HepG2 (cell line): ENCODE results near the gene SIKE1. TPM values are rescaled to one million over a fixed set of nuclear protein-coding genes. Genes with fewer than 3 reads are reported as not detected.

Experiments
- DR1 ChIP-seq: sonication (generic); formaldehyde crosslinking; IDR thresholded peaks from 2 replicates; pipeline ENCODE4 v1.8.0; 2021; ENCODE audit warnings: mild to moderate bottlenecking, missing genetic modification reagents, inconsistent platforms
- FOXA1 ChIP-seq, 2 experiments: fragments of 450-650 bp in 1 of 2; sonication (generic) in 1 of 2; formaldehyde crosslinking in 1 of 2; IDR thresholded peaks; 2 replicates each; pipeline versions ENCODE4 v1.4.0 to v1.6.1; 2016 to 2020; ENCODE audit warnings: missing genetic modification reagents in 1 of 2
- HNF4G ChIP-seq, 2 experiments: sonication (generic) in 1 of 2; formaldehyde crosslinking in 1 of 2; IDR thresholded peaks; 2 replicates each; pipeline versions ENCODE4 v1.4.0 to v1.6.1; 2011 to 2020; ENCODE audit warnings: borderline replicate concordance in 2 of 2, low read depth in 2 of 2, mild to moderate bottlenecking in 2 of 2, low read length in 1 of 2, missing genetic modification reagents in 1 of 2, moderate library complexity in 1 of 2
- HNRNPL ChIP-seq: fragments of 200-400 bp; formaldehyde crosslinking; IDR thresholded peaks from 2 replicates; pipeline ENCODE4 v1.6.1; 2017; ENCODE audit warnings: mild to moderate bottlenecking, low read depth, low read length
- KDM6A ChIP-seq: IDR thresholded peaks from 2 replicates; pipeline ENCODE4 v1.6.1; 2016; ENCODE audit warnings: low read depth
- MEIS1 ChIP-seq: sonication (generic); formaldehyde crosslinking; IDR thresholded peaks from 2 replicates; pipeline ENCODE4 v1.9.0; 2021; ENCODE audit warnings: mild to moderate bottlenecking, missing genetic modification reagents, moderate library complexity, borderline replicate concordance
- NCOA1 ChIP-seq: sonication (generic); formaldehyde crosslinking; IDR thresholded peaks from 2 replicates; pipeline ENCODE4 v1.9.0; 2021; ENCODE audit warnings: missing genetic modification reagents
- NFKB2 ChIP-seq: sonication (generic); formaldehyde crosslinking; IDR thresholded peaks from 2 replicates; pipeline ENCODE4 v1.4.0; 2020; ENCODE audit warnings: missing genetic modification reagents, borderline replicate concordance
- PHF21A ChIP-seq: sonication (generic); formaldehyde crosslinking; IDR thresholded peaks from 2 replicates; pipeline ENCODE4 v1.5.0; 2020; ENCODE audit warnings: mild to moderate bottlenecking, missing genetic modification reagents
- STAT5B ChIP-seq: sonication (generic); formaldehyde crosslinking; IDR thresholded peaks from 2 replicates; pipeline ENCODE4 v1.4.0; 2020; ENCODE audit warnings: missing genetic modification reagents
- TOE1 ChIP-seq: sonication (generic); formaldehyde crosslinking; IDR thresholded peaks from 2 replicates; pipeline ENCODE4 v1.4.0; 2020; ENCODE audit warnings: mild to moderate bottlenecking, missing genetic modification reagents
- ZBED4 ChIP-seq: sonication (generic); formaldehyde crosslinking; IDR thresholded peaks from 2 replicates; pipeline ENCODE4 v1.4.0; 2020; ENCODE audit warnings: missing genetic modification reagents, borderline replicate concordance
- ZC3H4 ChIP-seq: sonication (generic); formaldehyde crosslinking; IDR thresholded peaks from 2 replicates; pipeline ENCODE4 v1.4.0; 2020; ENCODE audit warnings: missing genetic modification reagents, borderline replicate concordance
- ZNF138 ChIP-seq: sonication (generic); formaldehyde crosslinking; IDR thresholded peaks from 2 replicates; pipeline ENCODE4 v1.5.0; 2020; ENCODE audit warnings: mild to moderate bottlenecking, low read depth, missing genetic modification reagents
- ZNF160 ChIP-seq: sonication (generic); formaldehyde crosslinking; IDR thresholded peaks from 2 replicates; pipeline ENCODE4 v1.8.0; 2022; ENCODE audit warnings: mild to moderate bottlenecking, inconsistent platforms, missing genetic modification reagents
- ZNF292 ChIP-seq: sonication (generic); formaldehyde crosslinking; IDR thresholded peaks from 2 replicates; pipeline ENCODE4 v1.8.1; 2022; ENCODE audit warnings: mild to moderate bottlenecking, low read depth, missing genetic modification reagents, borderline replicate concordance
- ZNF30 ChIP-seq: sonication (generic); formaldehyde crosslinking; IDR thresholded peaks from 2 replicates; pipeline ENCODE4 v1.5.0; 2020; ENCODE audit warnings: mild to moderate bottlenecking, missing genetic modification reagents
- ZNF556 ChIP-seq: sonication (generic); formaldehyde crosslinking; IDR thresholded peaks from 2 replicates; pipeline ENCODE4 v1.4.0; 2020; ENCODE audit warnings: mild to moderate bottlenecking, missing genetic modification reagents, borderline replicate concordance
- polyA plus RNA-seq, 8 experiments: library from polyadenylated mRNA; depleted of rRNA in 3 of 8; stranded (reverse) in 7 of 8; unstranded in 1 of 8; fragments of >200 nt; fragmentation: Illumina TruSeq in 4 of 8; extraction: Trizol in 4 of 8; gene quantifications; 2 replicates each; pipeline versions ENCODE4 v1.2.1 to v1.2.3, GENCODE V29; 2011 to 2016; ENCODE audit warnings: low read depth in 4 of 8, missing spikeins in 1 of 8, mixed read lengths in 1 of 8; ENCODE audit not compliant: insufficient read depth in 1 of 8
- total RNA-seq, 5 experiments: library from RNA; depleted of rRNA; stranded (reverse); fragments of >200 nt; fragmentation: Illumina TruSeq; extraction: Trizol; gene quantifications; 2 replicates each; pipeline ENCODE4 v1.2.3, GENCODE V29; 2016; ENCODE audit warnings: low read depth in 1 of 5
- TF ChIP-seq, protein P1 (sequence below): sonication (generic); formaldehyde crosslinking; IDR thresholded peaks from 2 replicates; pipeline ENCODE4 v1.8.0; 2022; ENCODE audit warnings: missing genetic modification reagents, mild to moderate bottlenecking, moderate library complexity, borderline replicate concordance
- TF ChIP-seq, protein P2 (sequence below): sonication (generic); formaldehyde crosslinking; IDR thresholded peaks from 2 replicates; pipeline ENCODE4 v1.5.0; 2020; ENCODE audit warnings: mild to moderate bottlenecking, low read depth, missing genetic modification reagents, borderline replicate concordance
- TF ChIP-seq, protein P3 (sequence below): sonication (generic); formaldehyde crosslinking; IDR thresholded peaks from 2 replicates; pipeline ENCODE4 v1.9.0; 2021; ENCODE audit warnings: missing genetic modification reagents, mild to moderate bottlenecking, borderline replicate concordance

The SIKE1 gene
- total and polyA plus RNA-seq, 2 of the 13 experiments (the other 11 are each of a cell fraction or from before 2014, with no cell fraction given) = 36.5 to 58.4 TPM

GRCh38 chr1:114757455-114758255 is 22.8 kb downstream of the SIKE1 start, which contains the start of gene CSDE1 (continued):
- TF ChIP-seq NFKB2 (peak; percentile 62; the same call in 1 of the 2 replicates), HNRNPL (peak; percentile 70; the same call in 1 of the 2 replicates), STAT5B (CRISPR knock-in tag) (no peak), ZBED4 (CRISPR knock-in tag) (no peak), PHF21A (CRISPR knock-in tag) (peak; percentile 66), TOE1 (CRISPR knock-in tag) (no peak), ZC3H4 (CRISPR knock-in tag) (no peak; the same call in 1 of the 2 replicates), ZNF292 (CRISPR knock-in tag) (no peak; the same call in 1 of the 2 replicates), MEIS1 (CRISPR knock-in tag) (no peak), FOXA1 (IDR thresholded peaks at IDR 0.05) (no peak), FOXA1 (CRISPR knock-in tag; IDR thresholded peaks at IDR 0.05) (peak; percentile 71), ZNF138 (CRISPR knock-in tag) (no peak), DR1 (CRISPR knock-in tag) (peak; percentile 81), HNF4G (IDR thresholded peaks at IDR 0.05; ENCODE audit: borderline replicate concordance, low read depth, low read length) (no peak; the same call in 1 of the 2 replicates), HNF4G (CRISPR knock-in tag; IDR thresholded peaks at IDR 0.05; ENCODE audit: borderline replicate concordance, low read depth) (no peak), KDM6A (no peak), NCOA1 (CRISPR knock-in tag) (peak; percentile 86; the same call in 1 of the 2 replicates), ZNF556 (CRISPR knock-in tag) (peak; percentile 69; the same call in 1 of the 2 replicates), ZNF160 (CRISPR knock-in tag) (no peak), ZNF30 (CRISPR knock-in tag) (no peak)
- TF ChIP-seq, protein P1, sequence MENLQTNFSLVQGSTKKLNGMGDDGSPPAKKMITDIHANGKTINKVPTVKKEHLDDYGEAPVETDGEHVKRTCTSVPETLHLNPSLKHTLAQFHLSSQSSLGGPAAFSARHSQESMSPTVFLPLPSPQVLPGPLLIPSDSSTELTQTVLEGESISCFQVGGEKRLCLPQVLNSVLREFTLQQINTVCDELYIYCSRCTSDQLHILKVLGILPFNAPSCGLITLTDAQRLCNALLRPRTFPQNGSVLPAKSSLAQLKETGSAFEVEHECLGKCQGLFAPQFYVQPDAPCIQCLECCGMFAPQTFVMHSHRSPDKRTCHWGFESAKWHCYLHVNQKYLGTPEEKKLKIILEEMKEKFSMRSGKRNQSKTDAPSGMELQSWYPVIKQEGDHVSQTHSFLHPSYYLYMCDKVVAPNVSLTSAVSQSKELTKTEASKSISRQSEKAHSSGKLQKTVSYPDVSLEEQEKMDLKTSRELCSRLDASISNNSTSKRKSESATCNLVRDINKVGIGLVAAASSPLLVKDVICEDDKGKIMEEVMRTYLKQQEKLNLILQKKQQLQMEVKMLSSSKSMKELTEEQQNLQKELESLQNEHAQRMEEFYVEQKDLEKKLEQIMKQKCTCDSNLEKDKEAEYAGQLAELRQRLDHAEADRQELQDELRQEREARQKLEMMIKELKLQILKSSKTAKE (CRISPR knock-in tag) = no peak
- TF ChIP-seq, protein P2, sequence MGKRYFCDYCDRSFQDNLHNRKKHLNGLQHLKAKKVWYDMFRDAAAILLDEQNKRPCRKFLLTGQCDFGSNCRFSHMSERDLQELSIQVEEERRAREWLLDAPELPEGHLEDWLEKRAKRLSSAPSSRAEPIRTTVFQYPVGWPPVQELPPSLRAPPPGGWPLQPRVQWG (CRISPR knock-in tag) = no peak
- TF ChIP-seq, protein P3, sequence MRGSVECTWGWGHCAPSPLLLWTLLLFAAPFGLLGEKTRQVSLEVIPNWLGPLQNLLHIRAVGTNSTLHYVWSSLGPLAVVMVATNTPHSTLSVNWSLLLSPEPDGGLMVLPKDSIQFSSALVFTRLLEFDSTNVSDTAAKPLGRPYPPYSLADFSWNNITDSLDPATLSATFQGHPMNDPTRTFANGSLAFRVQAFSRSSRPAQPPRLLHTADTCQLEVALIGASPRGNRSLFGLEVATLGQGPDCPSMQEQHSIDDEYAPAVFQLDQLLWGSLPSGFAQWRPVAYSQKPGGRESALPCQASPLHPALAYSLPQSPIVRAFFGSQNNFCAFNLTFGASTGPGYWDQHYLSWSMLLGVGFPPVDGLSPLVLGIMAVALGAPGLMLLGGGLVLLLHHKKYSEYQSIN (CRISPR knock-in tag) = no peak
